ENCODE measurements around the gene RBM19. TPM values are rescaled to one million over a fixed set of nuclear protein-coding genes. Genes with fewer than 3 reads are reported as not detected.
"Not testable (repeated sequence)": the region's sequence is repeated elsewhere in the genome, so short reads cannot be mapped to it uniquely, and the experiment has no call there.

The RBM19 gene
- polyA plus RNA-seq, 2 of the 4 experiments (the other 2 are of a cell fraction), result 16.0 to 18.6 TPM

DNA sequence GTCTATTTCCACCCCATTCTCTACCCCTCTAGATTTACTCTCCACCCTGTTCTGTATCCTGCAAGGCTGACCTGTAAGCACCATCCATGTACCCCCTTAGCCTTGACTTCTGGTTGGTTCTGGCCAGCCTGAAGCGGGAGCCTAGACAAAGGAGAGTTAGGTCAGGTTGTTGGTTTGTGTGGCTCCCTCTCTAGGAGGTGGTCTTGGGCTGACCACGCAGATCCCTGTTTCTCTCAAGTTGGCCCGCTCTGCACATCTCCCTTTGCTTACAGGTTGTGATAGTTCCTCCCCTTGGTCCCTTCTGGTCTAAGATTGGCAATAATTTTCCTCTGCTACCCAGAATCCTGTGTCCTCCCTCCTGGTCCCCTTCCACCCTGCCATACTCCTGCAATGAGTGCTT is 38.3 kb upstream of the RBM19 start (continued):
- TF ChIP-seq, protein P1, sequence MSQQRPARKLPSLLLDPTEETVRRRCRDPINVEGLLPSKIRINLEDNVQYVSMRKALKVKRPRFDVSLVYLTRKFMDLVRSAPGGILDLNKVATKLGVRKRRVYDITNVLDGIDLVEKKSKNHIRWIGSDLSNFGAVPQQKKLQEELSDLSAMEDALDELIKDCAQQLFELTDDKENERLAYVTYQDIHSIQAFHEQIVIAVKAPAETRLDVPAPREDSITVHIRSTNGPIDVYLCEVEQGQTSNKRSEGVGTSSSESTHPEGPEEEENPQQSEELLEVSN (IDR thresholded peaks at IDR 0.05; ENCODE audit: borderline replicate concordance, low read depth), result no peak
- TF ChIP-seq CEBPB (IDR thresholded peaks at IDR 0.05) (no peak), KDM1A (IDR thresholded peaks at IDR 0.05; ENCODE audit: low read depth) (no peak)
- TF ChIP-seq, protein P2, sequence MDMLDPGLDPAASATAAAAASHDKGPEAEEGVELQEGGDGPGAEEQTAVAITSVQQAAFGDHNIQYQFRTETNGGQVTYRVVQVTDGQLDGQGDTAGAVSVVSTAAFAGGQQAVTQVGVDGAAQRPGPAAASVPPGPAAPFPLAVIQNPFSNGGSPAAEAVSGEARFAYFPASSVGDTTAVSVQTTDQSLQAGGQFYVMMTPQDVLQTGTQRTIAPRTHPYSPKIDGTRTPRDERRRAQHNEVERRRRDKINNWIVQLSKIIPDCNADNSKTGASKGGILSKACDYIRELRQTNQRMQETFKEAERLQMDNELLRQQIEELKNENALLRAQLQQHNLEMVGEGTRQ (IDR thresholded peaks at IDR 0.05), result no peak

DNA sequence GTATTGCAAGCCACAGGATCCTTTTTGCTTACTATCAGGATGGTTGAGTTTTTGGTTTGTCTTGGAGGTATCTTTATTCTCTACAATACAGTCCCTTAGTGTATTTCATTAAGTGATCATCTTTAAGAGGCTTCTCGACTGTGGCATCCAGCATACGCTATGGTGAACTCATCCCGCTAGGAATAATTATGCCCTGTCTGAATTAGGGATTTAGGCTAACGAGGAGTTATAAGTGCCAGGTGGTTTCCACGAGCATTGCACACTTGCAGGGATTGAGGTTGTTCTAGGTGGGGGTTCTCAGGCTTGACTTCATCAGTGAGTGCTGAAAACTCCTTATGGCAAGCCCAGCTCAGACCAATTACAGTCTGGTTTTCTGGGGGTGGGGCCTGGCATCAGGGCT is 37.2 kb upstream of the RBM19 start:
- Histone ChIP-seq H3K4me3 (no peak overlapping the region), H3K9me3 (no peaks in the 10 kb centered on the region), H3K27ac (no peak overlapping the region), H3K4me1 (no peaks in the 10 kb centered on the region), H3K4me2 (no peak overlapping the region)
- no peak for FAIRE-seq
- TF ChIP-seq POLR2AphosphoS2 (conservative IDR thresholded peaks at IDR 0.05; ENCODE audit: low read length), result no peak
- TF ChIP-seq BHLHE40 (IDR thresholded peaks at IDR 0.05; ENCODE audit: low read depth, low read length), result no peak
- TF ChIP-seq SMC3 (IDR thresholded peaks at IDR 0.05), result no peak
- no peak for TF ChIP-seq RNF2 (IDR thresholded peaks at IDR 0.05; ENCODE audit: borderline replicate concordance, low read depth)
- TF ChIP-seq RFX5 (IDR thresholded peaks at IDR 0.05), result no peak
- POLR2A ChIA-PET, result no interaction called here
- 37% methylated on average over 5 of the region's 5 CpGs for WGBS (ENCODE audit: missing lambda C conversion rate)
- CTCF ChIA-PET, result interaction anchor here (1.3 kb wide), 1 partner anchor 505 kb away, joined by 3 read pairs; no protein-coding TSS in a partner anchor
- DNase-seq (ENCODE audit: low read depth in 1 of 2, low spot score in 1 of 2), result no peak
- ATAC-seq, result no peak

DNA sequence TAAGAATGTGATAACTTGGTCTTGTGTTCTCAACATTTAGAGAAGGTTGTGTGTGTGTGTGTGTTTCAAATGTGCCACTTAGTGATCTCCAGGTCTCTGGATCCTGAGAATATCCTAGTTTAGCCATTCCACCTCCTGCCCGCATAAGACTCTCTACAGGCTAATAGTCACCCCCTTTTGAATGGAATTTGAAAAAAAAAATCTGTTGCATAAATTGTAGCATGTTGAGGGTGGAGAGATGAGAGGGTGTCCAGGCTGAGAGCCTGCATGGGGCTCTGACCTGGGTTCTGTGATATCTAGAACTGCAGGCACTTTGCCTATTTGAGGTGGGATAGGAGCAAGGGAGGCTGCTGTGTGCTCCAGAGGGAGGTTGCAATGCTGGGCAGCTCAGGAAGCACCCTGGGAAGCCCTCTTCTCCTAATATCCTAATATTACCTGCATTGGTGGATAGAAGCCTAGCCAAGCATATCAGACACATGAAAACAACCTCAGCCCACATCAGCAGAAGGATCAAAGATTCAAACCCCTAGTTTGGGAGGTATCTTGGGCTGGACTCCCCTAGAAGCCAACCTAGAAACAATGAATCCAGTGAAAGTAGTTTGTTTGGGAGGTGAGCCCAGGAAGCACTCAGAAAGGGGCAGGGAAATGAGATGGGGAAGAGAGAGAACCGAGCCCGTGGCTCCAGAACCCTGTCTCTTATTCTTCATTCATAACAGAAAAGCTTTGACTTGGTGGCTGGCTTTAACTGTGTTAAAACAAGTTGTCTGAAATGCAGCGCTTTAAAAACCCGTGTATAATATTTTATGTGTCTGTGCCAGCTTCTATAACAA is 35.6 kb upstream of the RBM19 start:
- ATAC-seq, result no peak
- Histone ChIP-seq H3K4me2 (no peak overlapping the region), H3K4me1 (no peaks in the 10 kb centered on the region), H3K27ac (no peak overlapping the region), H3K4me3 (no peak overlapping the region), H3K9me3 (no peaks in the 10 kb centered on the region)
- WGBS (ENCODE audit: missing lambda C conversion rate), result 25% methylated on average over 5 of the region's 5 CpGs
- ChIA-PET CTCF (interaction anchor here (1.2 to 2.2 kb wide), 3 partner anchors 21 to 507 kb away, joined by 3 to 5 read pairs (median 4); no protein-coding TSS in a partner anchor), POLR2A (no interaction called here)
- no peak for FAIRE-seq
- DNase-seq (ENCODE audit: low read depth in 1 of 2, low spot score in 1 of 2), result no peak
- TF ChIP-seq, protein P3, sequence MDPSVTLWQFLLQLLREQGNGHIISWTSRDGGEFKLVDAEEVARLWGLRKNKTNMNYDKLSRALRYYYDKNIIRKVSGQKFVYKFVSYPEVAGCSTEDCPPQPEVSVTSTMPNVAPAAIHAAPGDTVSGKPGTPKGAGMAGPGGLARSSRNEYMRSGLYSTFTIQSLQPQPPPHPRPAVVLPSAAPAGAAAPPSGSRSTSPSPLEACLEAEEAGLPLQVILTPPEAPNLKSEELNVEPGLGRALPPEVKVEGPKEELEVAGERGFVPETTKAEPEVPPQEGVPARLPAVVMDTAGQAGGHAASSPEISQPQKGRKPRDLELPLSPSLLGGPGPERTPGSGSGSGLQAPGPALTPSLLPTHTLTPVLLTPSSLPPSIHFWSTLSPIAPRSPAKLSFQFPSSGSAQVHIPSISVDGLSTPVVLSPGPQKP (IDR thresholded peaks at IDR 0.05; ENCODE audit: low read depth, low read length), result no peak
- TF ChIP-seq, protein P4, sequence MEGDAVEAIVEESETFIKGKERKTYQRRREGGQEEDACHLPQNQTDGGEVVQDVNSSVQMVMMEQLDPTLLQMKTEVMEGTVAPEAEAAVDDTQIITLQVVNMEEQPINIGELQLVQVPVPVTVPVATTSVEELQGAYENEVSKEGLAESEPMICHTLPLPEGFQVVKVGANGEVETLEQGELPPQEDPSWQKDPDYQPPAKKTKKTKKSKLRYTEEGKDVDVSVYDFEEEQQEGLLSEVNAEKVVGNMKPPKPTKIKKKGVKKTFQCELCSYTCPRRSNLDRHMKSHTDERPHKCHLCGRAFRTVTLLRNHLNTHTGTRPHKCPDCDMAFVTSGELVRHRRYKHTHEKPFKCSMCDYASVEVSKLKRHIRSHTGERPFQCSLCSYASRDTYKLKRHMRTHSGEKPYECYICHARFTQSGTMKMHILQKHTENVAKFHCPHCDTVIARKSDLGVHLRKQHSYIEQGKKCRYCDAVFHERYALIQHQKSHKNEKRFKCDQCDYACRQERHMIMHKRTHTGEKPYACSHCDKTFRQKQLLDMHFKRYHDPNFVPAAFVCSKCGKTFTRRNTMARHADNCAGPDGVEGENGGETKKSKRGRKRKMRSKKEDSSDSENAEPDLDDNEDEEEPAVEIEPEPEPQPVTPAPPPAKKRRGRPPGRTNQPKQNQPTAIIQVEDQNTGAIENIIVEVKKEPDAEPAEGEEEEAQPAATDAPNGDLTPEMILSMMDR (IDR thresholded peaks at IDR 0.05), result no peak
- TF ChIP-seq CHD4 (IDR thresholded peaks at IDR 0.05; ENCODE audit: borderline replicate concordance), result no peak

DNA sequence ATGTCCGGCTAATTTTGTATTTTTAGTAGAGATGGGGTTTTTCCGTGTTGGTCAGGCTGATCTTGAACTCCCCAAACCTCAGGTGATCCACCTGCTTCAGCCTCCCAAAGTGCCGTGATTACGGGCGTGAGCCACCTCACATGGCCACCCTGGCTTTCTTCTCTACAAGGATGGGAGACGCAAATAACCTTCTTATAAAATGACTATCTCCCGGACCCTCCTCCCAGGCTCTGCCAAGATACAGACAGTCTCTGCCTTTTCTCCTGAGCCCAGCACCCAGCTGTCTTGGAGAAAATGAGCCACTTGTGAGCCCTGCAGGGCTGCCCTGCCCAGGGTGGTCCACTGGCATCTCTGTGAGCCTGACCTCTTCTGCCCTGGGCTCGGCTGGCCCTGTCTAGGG is 34.7 kb upstream of the RBM19 start:
- no peak for TF ChIP-seq RFX5 (IDR thresholded peaks at IDR 0.05)
- DNase-seq (ENCODE audit: low read depth in 1 of 2, low spot score in 1 of 2) (no peak), FAIRE-seq (no peak), ATAC-seq (no peak)
- no peak overlapping the region for H3K4me3 ChIP-seq
- ChIA-PET CTCF (interaction anchor here (0.8 to 2.2 kb wide), 2 partner anchors 9 to 20 kb away, joined by 3 to 5 read pairs; no protein-coding TSS in a partner anchor), POLR2A (no interaction called here)
- H3K9me3 ChIP-seq, result no peaks in the 10 kb centered on the region
- H3K27ac ChIP-seq, result no peak overlapping the region
- H3K4me1 ChIP-seq, result no peaks in the 10 kb centered on the region
- WGBS (ENCODE audit: missing lambda C conversion rate), result 20% methylated on average over 8 of the region's 8 CpGs
- H3K4me2 ChIP-seq, result no peak overlapping the region

DNA sequence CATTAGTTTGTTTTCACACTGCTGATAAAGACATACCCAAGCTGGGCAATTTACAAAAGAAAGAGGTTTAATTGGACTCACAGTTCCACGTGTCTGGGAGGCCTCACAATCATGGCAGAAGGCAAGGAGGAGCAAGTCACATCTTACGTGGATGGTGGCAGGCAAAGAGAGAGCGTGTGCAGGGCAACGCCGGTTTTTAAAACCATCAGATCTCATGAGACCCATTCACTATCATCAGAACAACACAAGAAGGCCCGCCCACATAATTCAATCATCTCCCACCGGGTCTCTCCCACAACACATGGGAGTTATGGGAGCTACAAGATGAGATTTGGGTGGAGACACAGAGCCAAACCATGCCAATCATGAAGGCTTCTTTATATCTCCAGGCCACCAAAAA is 34.1 kb upstream of the RBM19 start:
- ATAC-seq; POLR2A ChIA-PET; H3K9me3 ChIP-seq; DNase-seq (ENCODE audit: low read depth in 1 of 2, low spot score in 1 of 2); FAIRE-seq; H3K4me2 ChIP-seq; H3K27ac ChIP-seq; H3K4me3 ChIP-seq; H3K4me1 ChIP-seq: not testable (repeated sequence)
- WGBS (ENCODE audit: missing lambda C conversion rate), result 23% methylated on average over 7 of the region's 7 CpGs
- CTCF ChIA-PET, result interaction anchor here (0.8 to 2.2 kb wide), 3 partner anchors 9 to 34 kb away, joined by 3 to 5 read pairs (median 3); partner anchors contain the start of gene RBM19

All from A549 (cell line).